PC-9 (cell line): Measurements from ENCODE around the gene EYA3. TPM values are rescaled to one million over a fixed set of nuclear protein-coding genes. Genes with fewer than 3 reads are reported as not detected.

Experiments
- BruUV-seq: library from RNA; stranded (reverse); fragments of 400-500 nt; replicated peaks from 2 replicates; lab custom pipeline; 2021; lab: Mats Ljungman, UMichigan
- CTCF ChIA-PET: fragments of 300-600 bp; sonication (Branson Sonifier 250); formaldehyde crosslinking; loops from one replicate; lab custom pipeline; 2022; ENCODE audit warnings: antibody characterized with exemption; lab: Charles Lee
- POLR2A ChIA-PET: fragments of 300-600 bp; sonication (Branson Sonifier 250); formaldehyde crosslinking; loops from one replicate; lab custom pipeline; 2022; ENCODE audit warnings: antibody characterized with exemption; ENCODE audit not compliant: unreplicated experiment; lab: Charles Lee
- DNase-seq, 2 experiments: peaks; one replicate each; pipeline versions ENCODE4 v3.0.0 to v3.0.0-alpha.2; 2015 to 2022; ENCODE audit warnings: mixed read lengths in 1 of 2
- H2AFZ ChIP-seq: fragments of 200-600 bp; sonication (generic); 2 replicates; pipeline ENCODE4 v1.8.1; 2017; ENCODE audit warnings: antibody characterized with exemption
- H3F3A ChIP-seq: fragments of 200-600 bp; sonication (generic); 2 replicates; pipeline ENCODE4 v1.8.1; 2017; ENCODE audit warnings: antibody characterized with exemption, mild to moderate bottlenecking, low read depth; ENCODE audit not compliant: insufficient read depth
- H3K27ac ChIP-seq: fragments of 200-600 bp; sonication (generic); 2 replicates; pipeline ENCODE4 v1.6.1; 2016; ENCODE audit warnings: mixed run types
- H3K27me3 ChIP-seq: fragments of 200-600 bp; sonication (generic); 2 replicates; pipeline ENCODE4 v1.6.1; 2016; ENCODE audit warnings: low read depth, mixed run types; ENCODE audit not compliant: insufficient read depth
- H3K36me3 ChIP-seq: fragments of 200-600 bp; sonication (generic); 2 replicates; pipeline ENCODE4 v1.6.1; 2016; ENCODE audit warnings: low read depth, mixed run types
- H3K4me1 ChIP-seq: fragments of 200-600 bp; sonication (generic); replicated peaks from 2 replicates; pipeline ENCODE4 v1.6.1; 2016; ENCODE audit warnings: mixed run types; ENCODE audit not compliant: insufficient read depth
- H3K4me2 ChIP-seq: fragments of 200-600 bp; sonication (generic); 2 replicates; pipeline ENCODE4 v1.6.1; 2017; ENCODE audit warnings: mixed run types
- H3K4me3 ChIP-seq: fragments of 200-600 bp; sonication (generic); 2 replicates; pipeline ENCODE4 v1.6.1; 2016; ENCODE audit warnings: mixed run types
- H3K79me2 ChIP-seq: fragments of 200-600 bp; sonication (generic); 2 replicates; pipeline ENCODE4 v1.6.1; 2017; ENCODE audit warnings: low read depth, mixed run types
- H3K9me2 ChIP-seq: fragments of 200-600 bp; sonication (generic); 2 replicates; pipeline ENCODE4 v1.8.1; 2017; ENCODE audit warnings: mild to moderate bottlenecking; ENCODE audit not compliant: insufficient read depth
- H3K9me3 ChIP-seq: fragments of 200-600 bp; sonication (generic); 2 replicates; pipeline ENCODE4 v1.8.1; 2016; ENCODE audit warnings: low read depth; ENCODE audit not compliant: insufficient read depth
- H4K20me1 ChIP-seq: fragments of 200-600 bp; sonication (generic); 2 replicates; pipeline ENCODE4 v1.8.1; 2017; ENCODE audit not compliant: insufficient read depth
- CTCF ChIP-seq: fragments of 200-600 bp; sonication (generic); conservative IDR thresholded peaks from 2 replicates; pipeline ENCODE4 v1.6.1; 2017; ENCODE audit warnings: mixed run types, antibody characterized with exemption, mild to moderate bottlenecking, moderate library complexity
- EZH2 ChIP-seq: fragments of 200-600 bp; sonication (generic); IDR thresholded peaks from 2 replicates; pipeline ENCODE4 v1.8.0; 2017; ENCODE audit warnings: antibody characterized with exemption, low read depth
- intact Hi-C: fragments of 100-400 bp; cut with micrococcal nuclease; formaldehyde crosslinking; loops from one replicate; pipeline ENCODE4 v1.10.0; 2022; ENCODE audit not compliant: unreplicated experiment
- total RNA-seq: library from RNA; stranded (reverse); gene quantifications from 2 replicates; pipeline ENCODE4 v1.2.3, GENCODE V29; 2021

EYA3 gene
- total RNA-seq, 1 experiment from 2014 or later, result 19.0 TPM

- no peaks in the 10 kb centered on the region for H3K36me3 ChIP-seq
- intact Hi-C loops, result no loop called here
- no peak for TF ChIP-seq CTCF
- no peak for TF ChIP-seq EZH2
- H3F3A ChIP-seq, result peaks cover 3% of the 10 kb centered on the region; the same call in 1 of the 2 replicates
- no peaks in the 10 kb centered on the region for H3K9me2 ChIP-seq
- no peaks in the 10 kb centered on the region for H3K27me3 ChIP-seq
- no peaks in the 10 kb centered on the region for H4K20me1 ChIP-seq
- BruUV-seq, result no TSS peak
- 0 out of 2 replicates have a peak, but pooled peaks cover 5% of the 10 kb centered on the region for H3K4me1 ChIP-seq
- no peak overlapping the region for H3K4me2 ChIP-seq
- no peak overlapping the region for H3K27ac ChIP-seq
- no peaks in the 10 kb centered on the region for H3K9me3 ChIP-seq
- no peak for DNase-seq
- no peak overlapping the region for H2AFZ ChIP-seq
- peaks cover 7% of the 10 kb centered on the region; the same call in 1 of the 2 replicates for H3K79me2 ChIP-seq
- H3K4me3 ChIP-seq, result no peak overlapping the region
- ChIA-PET POLR2A (interaction anchor here (0.7 kb wide), 1 partner anchor 267 kb away, joined by 3 read pairs; no protein-coding TSS in a partner anchor), CTCF (interaction anchor here (0.7 kb wide), 1 partner anchor 587 kb away, joined by 9 read pairs; no protein-coding TSS in a partner anchor)
These were observed 29.2 kb downstream of the EYA3 start for GRCh38 chr1:28058971-28059878.

DNA sequence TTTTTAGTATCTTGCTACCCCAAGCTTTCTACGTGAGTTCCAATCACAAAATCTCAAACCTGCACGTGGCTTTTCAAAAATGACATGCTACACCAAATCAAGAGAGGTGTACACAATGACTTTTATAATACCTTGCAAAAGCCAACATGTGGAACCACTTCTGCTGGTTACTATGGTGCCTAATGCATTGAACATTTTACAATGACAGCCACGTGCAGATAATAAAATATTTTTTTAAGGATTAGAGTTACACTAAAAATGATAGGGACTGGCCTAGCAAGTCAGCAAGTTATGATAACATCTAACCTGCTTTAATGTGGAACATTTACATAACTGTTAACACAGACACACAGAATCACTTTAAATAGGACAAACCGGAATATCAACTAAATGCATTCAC lies 30.2 kb downstream of the EYA3 start:
- H4K20me1 ChIP-seq, result no peaks in the 10 kb centered on the region
- H3K9me2 ChIP-seq, result no peaks in the 10 kb centered on the region
- BruUV-seq, result no TSS peak
- ChIA-PET POLR2A (interaction anchor here (0.7 kb wide), 1 partner anchor 268 kb away, joined by 3 read pairs; no protein-coding TSS in a partner anchor), CTCF (no interaction called here)
- H3F3A ChIP-seq, result peaks cover 3% of the 10 kb centered on the region; the same call in 1 of the 2 replicates
- H3K4me3 ChIP-seq, result no peak overlapping the region
- 0 out of 2 replicates have a peak, but pooled peaks cover 5% of the 10 kb centered on the region for H3K4me1 ChIP-seq
- no peak overlapping the region for H3K4me2 ChIP-seq
- no peaks in the 10 kb centered on the region for H3K36me3 ChIP-seq
- TF ChIP-seq CTCF (no peak), EZH2 (no peak)
- intact Hi-C loops, result no loop called here
- no peak overlapping the region for H3K27ac ChIP-seq
- no peak for DNase-seq
- no peaks in the 10 kb centered on the region for H3K27me3 ChIP-seq
- H3K9me3 ChIP-seq, result no peaks in the 10 kb centered on the region
- H3K79me2 ChIP-seq, result peaks cover 7% of the 10 kb centered on the region; the same call in 1 of the 2 replicates
- H2AFZ ChIP-seq, result no peak overlapping the region

DNA sequence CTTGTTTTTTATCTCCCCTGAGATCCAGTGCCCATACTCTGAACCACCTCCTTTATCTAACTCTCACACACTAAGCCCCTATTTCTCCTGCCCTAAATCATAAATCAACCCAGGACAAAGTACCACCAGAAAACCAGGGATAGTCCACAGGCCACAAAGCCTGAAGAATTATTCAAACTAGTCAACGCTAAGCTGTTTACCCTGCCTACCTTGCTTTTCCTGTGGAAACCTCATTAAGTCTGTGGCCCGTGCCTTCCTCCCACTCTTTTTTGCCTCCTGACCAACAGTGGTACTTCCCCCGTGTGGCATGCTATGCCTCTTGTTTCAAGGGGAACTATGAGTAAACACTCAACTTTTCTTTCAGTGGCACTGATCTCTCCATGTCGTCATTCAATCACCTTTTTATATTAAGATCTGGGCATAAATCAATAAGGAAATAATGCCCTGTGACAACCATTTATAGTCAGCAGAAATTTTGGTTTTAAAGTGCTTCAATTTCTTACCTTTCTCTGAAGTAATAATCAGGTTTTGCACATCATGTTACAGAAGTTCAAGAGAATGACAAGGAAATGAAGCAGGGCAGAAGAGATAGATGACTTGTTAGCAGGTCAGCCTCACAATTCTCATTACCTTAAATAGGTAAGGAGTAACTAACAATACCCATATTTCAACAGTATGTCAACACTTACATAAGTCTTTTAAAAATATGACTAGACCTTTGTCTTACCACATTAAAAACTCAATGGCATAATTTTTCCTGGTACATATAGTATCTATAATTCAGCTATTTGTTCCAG lies 32.1 kb downstream of the EYA3 start:
- POLR2A ChIA-PET, result no interaction called here
- Histone ChIP-seq H3K4me2 (no peak overlapping the region), H4K20me1 (no peaks in the 10 kb centered on the region), H3K9me3 (no peaks in the 10 kb centered on the region), H3F3A (no peaks in the 10 kb centered on the region), H3K79me2 (peaks cover 7% of the 10 kb centered on the region; the same call in 1 of the 2 replicates), H3K27me3 (no peaks in the 10 kb centered on the region), H3K36me3 (no peaks in the 10 kb centered on the region), H2AFZ (no peak overlapping the region), H3K4me1 (0 out of 2 replicates have a peak, but pooled peaks cover 5% of the 10 kb centered on the region), H3K27ac (no peak overlapping the region), H3K4me3 (no peak overlapping the region), H3K9me2 (no peaks in the 10 kb centered on the region)
- no TSS peak for BruUV-seq
- no peak for DNase-seq
- TF ChIP-seq CTCF, result no peak
- TF ChIP-seq EZH2, result no peak
- intact Hi-C loops, result loop anchor here (2.0 kb wide), 1 partner anchor 60 kb away; no protein-coding TSS in a partner anchor
- CTCF ChIA-PET, result no interaction called here
